PFSK-1 (cell line): ENCODE measurements around the gene RELA.

Experiments used
- FOXP2 ChIP-seq: optimal IDR thresholded peaks from 2 replicates; pipeline ENCODE3; 2011; ENCODE audit warnings: borderline replicate concordance, control low read depth, inconsistent platforms; ENCODE audit not compliant: insufficient read depth; ENCODE audit errors: extremely low read length, extremely low read depth
- POLR2AphosphoS5 ChIP-seq: IDR thresholded peaks from 2 replicates; pipeline ENCODE4 v1.6.1; 2012; ENCODE audit warnings: low read depth, mild to moderate bottlenecking, control low read depth, low read length, moderate library complexity
- REST ChIP-seq, 2 experiments: IDR thresholded peaks; 2 replicates each; pipeline versions ENCODE4 v1.6.1 to v1.8.0; 2011 to 2012; ENCODE audit warnings: low read depth in 2 of 2, low read length in 2 of 2, control low read depth in 1 of 2, inconsistent platforms in 1 of 2, mild to moderate bottlenecking in 1 of 2, moderate library complexity in 1 of 2; ENCODE audit not compliant: insufficient read depth in 1 of 2
- SIN3A ChIP-seq: IDR thresholded peaks from 2 replicates; pipeline ENCODE4 v1.6.1; 2012; ENCODE audit warnings: mild to moderate bottlenecking, low read length, moderate library complexity, borderline replicate concordance; ENCODE audit not compliant: insufficient read depth
- TAF1 ChIP-seq: IDR thresholded peaks from 2 replicates; pipeline ENCODE4 v1.6.1; 2012; ENCODE audit warnings: low read length, control low read depth, borderline replicate concordance; ENCODE audit not compliant: insufficient read depth

RELA gene

GRCh38 chr11:65642014-65642671 is 20.6 kb downstream of the RELA start:
- no peak for TF ChIP-seq SIN3A
- TF ChIP-seq TAF1 = no peak
- TF ChIP-seq FOXP2 = no peak
- no peak for TF ChIP-seq REST (IDR thresholded peaks at IDR 0.05; ENCODE audit: insufficient read depth in 1 of 2, low read depth in 2 of 2, low read length in 2 of 2)
- no peak for TF ChIP-seq POLR2AphosphoS5

- TF ChIP-seq SIN3A = no peak
- no peak for TF ChIP-seq TAF1
- no peak for TF ChIP-seq POLR2AphosphoS5
- no peak for TF ChIP-seq REST (IDR thresholded peaks at IDR 0.05; ENCODE audit: insufficient read depth in 1 of 2, low read depth in 2 of 2, low read length in 2 of 2)
- no peak for TF ChIP-seq FOXP2
These were observed 21.3 kb downstream of the RELA start for GRCh38 chr11:65641297-65642013.

GRCh38 chr11:65640483-65641296 is 22.0 kb downstream of the RELA start:
- no peak for TF ChIP-seq REST (IDR thresholded peaks at IDR 0.05; ENCODE audit: insufficient read depth in 1 of 2, low read depth in 2 of 2, low read length in 2 of 2)
- no peak for TF ChIP-seq FOXP2
- TF ChIP-seq SIN3A = no peak
- no peak for TF ChIP-seq POLR2AphosphoS5
- TF ChIP-seq TAF1 = no peak

- TF ChIP-seq TAF1 (no peak), POLR2AphosphoS5 (no peak), FOXP2 (no peak), REST (IDR thresholded peaks at IDR 0.05; ENCODE audit: insufficient read depth in 1 of 2, low read depth in 2 of 2, low read length in 2 of 2) (no peak), SIN3A (no peak)
These were observed 22.9 kb downstream of the RELA start for GRCh38 chr11:65639623-65640482.
